Spleen (tissue), 11 donors: ENCODE results near the gene DBET. TPM values are rescaled to one million over a fixed set of nuclear protein-coding genes. Genes with fewer than 3 reads are reported as not detected.
"Not testable (repeated sequence)": the region's sequence is repeated elsewhere in the genome, so short reads cannot be mapped to it uniquely, and the experiment has no call there.

Experiments used
- DNase-seq: peaks from one replicate; pipeline ENCODE4 v3.0.0-alpha.2; 2020
- H3K27ac ChIP-seq, 8 donors: fragments of 200-600 bp; sonication (generic) in 7 of 8; 1 replicate in 4 of 8; 2 replicates in 4 of 8; pipeline versions ENCODE4 v1.5.0 to v1.8.0; 2016 to 2021; ENCODE audit warnings: inconsistent platforms in 4 of 8, mild to moderate bottlenecking in 4 of 8, moderate library complexity in 1 of 8
- H3K27me3 ChIP-seq, 7 donors: fragments of 200-600 bp; sonication (generic) in 6 of 7; replicated peaks in 1 of 7; 1 replicate in 4 of 7; 2 replicates in 3 of 7; pipeline versions ENCODE4 v1.5.0 to v1.8.0; 2016 to 2021; ENCODE audit warnings: inconsistent platforms in 3 of 7, mild to moderate bottlenecking in 1 of 7
- H3K36me3 ChIP-seq, 6 donors: fragments of 200-600 bp; sonication (generic) in 5 of 6; 1 replicate in 4 of 6; 2 replicates in 2 of 6; pipeline versions ENCODE4 v1.5.0 to v1.8.0; 2016 to 2021; ENCODE audit warnings: inconsistent platforms in 2 of 6
- H3K4me1 ChIP-seq, 6 donors: fragments of 200-600 bp; sonication (generic) in 5 of 6; 1 replicate in 3 of 6; 2 replicates in 3 of 6; pipeline versions ENCODE4 v1.5.0 to v1.8.0; 2016 to 2021; ENCODE audit warnings: inconsistent platforms in 3 of 6
- H3K4me3 ChIP-seq, 8 donors: fragments of 200-600 bp; sonication (generic) in 7 of 8; 1 replicate in 4 of 8; 2 replicates in 4 of 8; pipeline versions ENCODE4 v1.5.0 to v1.8.0; 2016 to 2021; ENCODE audit warnings: inconsistent platforms in 4 of 8, mild to moderate bottlenecking in 4 of 8, moderate library complexity in 2 of 8
- H3K9me3 ChIP-seq, 8 donors: fragments of 200-600 bp; sonication (generic) in 7 of 8; 1 replicate in 4 of 8; 2 replicates in 4 of 8; pipeline versions ENCODE4 v1.5.0 to v1.8.0; 2016 to 2021; ENCODE audit warnings: inconsistent platforms in 4 of 8
- CTCF ChIP-seq, 11 experiments: fragments of 200-600 bp in 7 of 11; fragments of 450-650 bp in 4 of 11; sonication (generic) in 4 of 11; IDR thresholded peaks in 8 of 11; conservative IDR thresholded peaks in 3 of 11; 1 replicate in 7 of 11; 2 replicates in 4 of 11; pipeline versions ENCODE4 v1.4.0 to v1.8.0; 2016 to 2021; ENCODE audit warnings: antibody characterized with exemption in 11 of 11, inconsistent platforms in 4 of 11, mild to moderate bottlenecking in 1 of 11
- WGBS, 5 donors: extraction: QIAGEN DNeasy Blood & Tissue Kit in 3 of 5; methylation state at CpG; one replicate each; pipeline versions ENCODE4 v1.1.5 to v1.1.7; 2013 to 2018; 5-methylcytosine and 5-hydroxymethylcytosine counted together
- intact Hi-C: fragments of 100-400 bp; cut with DNase I; formaldehyde crosslinking; loops from one replicate; pipeline ENCODE4 v1.15.0; 2023; ENCODE audit warnings: low total_unique reads
- polyA plus RNA-seq, 3 donors: library from polyadenylated mRNA; stranded (reverse); fragments of 200-250 nt; gene quantifications; one replicate each; pipeline ENCODE4 v1.2.1, GENCODE V29; 2013
- total RNA-seq, 7 donors: library from RNA; depleted of rRNA in 3 of 7; stranded (reverse); fragments of >200 nt in 3 of 7; fragmentation: NEBNext Ultra II Directional in 4 of 7; extraction: Animal tissue kit (Norgen Biotek cat#: 25700) in 4 of 7; gene quantifications; one replicate each; pipeline versions ENCODE4 v1.1.0 to v1.2.1, GENCODE V29; 2016 to 2021
- donor health status: healthy with polysubstance abuse.
- donor health status: DM: no; HTN: no; CAD: no; lungs with moderate emphysema.
- donor health status: DM: no; HTN: no; CAD: no.
- donor health status: Bipolar disorder and iron deficiency.
- donor health status: healthy.
- donor health status: DM: no; HTN: no; CAD: no.
- donor health status: DM: yes; HTN: yes; CAD: no.

Gene DBET
- total and polyA plus RNA-seq, 10 donors, result not detected

GRCh38 chr4:190047627-190048026 lies 16.7 kb upstream of the DBET start:
- intact Hi-C loops, H3K4me1 ChIP-seq, H3K36me3 ChIP-seq, H3K4me3 ChIP-seq, H3K27me3 ChIP-seq, H3K9me3 ChIP-seq, DNase-seq, H3K27ac ChIP-seq: not testable (repeated sequence)
- TF ChIP-seq CTCF (IDR thresholded peaks at IDR 0.05 in 8 of 11, conservative IDR thresholded peaks at IDR 0.05 in 3 of 11), result peak in 1 of 11 experiments; percentile 3
- 0 to 28% (median 14%) methylated on average over 1 of the region's 12 CpGs for WGBS, 5 donors

- peak overlapping the region in 1 of 8 donors; percentile 39 for H3K4me3 ChIP-seq
- H3K27ac ChIP-seq, H3K9me3 ChIP-seq, H3K4me1 ChIP-seq, DNase-seq, H3K36me3 ChIP-seq, H3K27me3 ChIP-seq, intact Hi-C loops: not testable (repeated sequence)
- WGBS, 5 donors, result 23 to 49% (median 41%) methylated on average over 3 to 7 of the region's 28 CpGs; no CpG with 5 or more reads in 1 of the 5 donors
Measured at GRCh38 chr4:190049378-190050239, 14.7 kb upstream of the DBET start.

GRCh38 chr4:190058997-190059396 lies 5.3 kb upstream of the DBET start:
- H3K9me3 ChIP-seq, H3K4me3 ChIP-seq, intact Hi-C loops, H3K27me3 ChIP-seq, H3K4me1 ChIP-seq, DNase-seq, H3K36me3 ChIP-seq, H3K27ac ChIP-seq: not testable (repeated sequence)
- 70 to 80% (median 75%) methylated on average over 1 to 4 of the region's 4 CpGs; no CpG with 5 or more reads in 1 of the 5 donors for WGBS, 5 donors

GRCh38 chr4:190064805-190065204 lies 503 bp downstream of the DBET start:
- H3K4me3 ChIP-seq, intact Hi-C loops, H3K9me3 ChIP-seq, H3K27ac ChIP-seq, H3K4me1 ChIP-seq, H3K36me3 ChIP-seq, DNase-seq: not testable (repeated sequence)
- H3K27me3 ChIP-seq, result peaks cover 0 to 12% (median 0%) of the 10 kb centered on the region in 7 donors
- WGBS, 5 donors, result 25 to 40% (median 35%) methylated on average over 3 of the region's 3 CpGs; no CpG with 5 or more reads in 1 of the 5 donors

- H3K27ac ChIP-seq, H3K36me3 ChIP-seq, H3K9me3 ChIP-seq, H3K4me1 ChIP-seq, DNase-seq, H3K4me3 ChIP-seq, intact Hi-C loops: not testable (repeated sequence)
- H3K27me3 ChIP-seq, result peaks cover 0 to 12% (median 0%) of the 10 kb centered on the region in 7 donors
- 52 to 72% (median 64%) methylated on average over 24 to 43 of the region's 45 CpGs for WGBS, 5 donors
Measured at GRCh38 chr4:190068351-190068750, 4.0 kb downstream of the DBET start.

- H3K4me3 ChIP-seq, H3K27me3 ChIP-seq, H3K36me3 ChIP-seq, DNase-seq, H3K27ac ChIP-seq, H3K4me1 ChIP-seq, H3K9me3 ChIP-seq, intact Hi-C loops: not testable (repeated sequence)
- 35 to 40% methylated on average over 6 to 11 of the region's 27 CpGs; no CpG with 5 or more reads in 3 of the 5 donors for WGBS, 5 donors
Measured at GRCh38 chr4:190093052-190093451, 28.8 kb downstream of the DBET start.

- DNase-seq, H3K36me3 ChIP-seq, H3K27me3 ChIP-seq, intact Hi-C loops, H3K4me1 ChIP-seq, H3K4me3 ChIP-seq, H3K27ac ChIP-seq, H3K9me3 ChIP-seq: not testable (repeated sequence)
- no CpG with 5 or more reads among the region's 1 CpG for WGBS, 5 donors
Measured at GRCh38 chr4:190094031-190094430, 29.7 kb downstream of the DBET start.

GRCh38 chr4:190095335-190095734 lies 31.0 kb downstream of the DBET start:
- DNase-seq, H3K36me3 ChIP-seq, intact Hi-C loops, H3K9me3 ChIP-seq, H3K27me3 ChIP-seq, H3K27ac ChIP-seq, H3K4me3 ChIP-seq, H3K4me1 ChIP-seq: not testable (repeated sequence)
- no CpG with 5 or more reads among the region's 6 CpGs for WGBS, 5 donors

GRCh38 chr4:190099605-190100004 lies 35.3 kb downstream of the DBET start:
- H3K4me3 ChIP-seq, H3K36me3 ChIP-seq, H3K4me1 ChIP-seq, H3K27me3 ChIP-seq, H3K27ac ChIP-seq, DNase-seq, intact Hi-C loops, H3K9me3 ChIP-seq: not testable (repeated sequence)
- WGBS, 5 donors, result 32 to 75% (median 48%) methylated on average over 2 of the region's 2 CpGs

- H3K36me3 ChIP-seq, DNase-seq, H3K27me3 ChIP-seq, H3K9me3 ChIP-seq, H3K4me3 ChIP-seq, H3K4me1 ChIP-seq, intact Hi-C loops, H3K27ac ChIP-seq: not testable (repeated sequence)
- no CpG with 5 or more reads among the region's 1 CpG for WGBS, 5 donors
Measured at GRCh38 chr4:190101525-190101924, 37.2 kb downstream of the DBET start.
